Endodermal cell (in vitro differentiated cells): ENCODE data around the gene TPT1. TPM values are rescaled to one million over a fixed set of nuclear protein-coding genes. Genes with fewer than 3 reads are reported as not detected.

Experiments used
- DNase-seq: peaks from one replicate; pipeline ENCODE4 v3.0.0-alpha.2; 2017
- H3K27ac ChIP-seq: 2 replicates; pipeline ENCODE4 v1.5.1; 2013; ENCODE audit warnings: mild to moderate bottlenecking, low read depth, low read length, moderate library complexity
- H3K27me3 ChIP-seq: 2 replicates; pipeline ENCODE4 v1.6.1; 2013; ENCODE audit warnings: mild to moderate bottlenecking, low read length, moderate library complexity; ENCODE audit not compliant: insufficient read depth, control insufficient read depth, poor library complexity, severe bottlenecking
- H3K36me3 ChIP-seq: 2 replicates; pipeline ENCODE4 v1.7.0; 2013; ENCODE audit warnings: mild to moderate bottlenecking, low read length, moderate library complexity; ENCODE audit not compliant: control insufficient read depth, insufficient read depth
- H3K4me1 ChIP-seq: one replicate; pipeline ENCODE4 v1.7.0; 2013; ENCODE audit warnings: low read length; ENCODE audit not compliant: control insufficient read depth, insufficient read depth
- H3K4me3 ChIP-seq: 2 replicates; pipeline ENCODE4 v1.5.1; 2013; ENCODE audit warnings: mild to moderate bottlenecking, low read length, moderate library complexity
- H3K9ac ChIP-seq: 2 replicates; pipeline ENCODE4 v1.6.1; 2013; ENCODE audit warnings: mild to moderate bottlenecking, low read length, moderate library complexity; ENCODE audit not compliant: poor library complexity, severe bottlenecking; ENCODE audit errors: extremely low read depth
- H3K9me3 ChIP-seq: 2 replicates; pipeline ENCODE4 v1.6.1; 2013; ENCODE audit warnings: mild to moderate bottlenecking, low read length, moderate library complexity; ENCODE audit not compliant: control insufficient read depth
- H3K27ac Mint-ChIP-seq: 2 replicates; pipeline ENCODE4 v1.8.0; 2020; ENCODE audit warnings: mixed read lengths
- H3K27me3 Mint-ChIP-seq: 2 replicates; pipeline ENCODE4 v1.8.0; 2021; ENCODE audit warnings: mild to moderate bottlenecking, mixed read lengths; ENCODE audit not compliant: insufficient read depth
- H3K36me3 Mint-ChIP-seq: 2 replicates; pipeline ENCODE4 v1.8.0; 2020; ENCODE audit warnings: low read depth, mixed read lengths
- H3K4me1 Mint-ChIP-seq: 2 replicates; pipeline ENCODE4 v1.8.0; 2020; ENCODE audit warnings: mixed read lengths
- H3K4me3 Mint-ChIP-seq: 2 replicates; pipeline ENCODE4 v1.8.0; 2020; ENCODE audit warnings: mild to moderate bottlenecking, moderate library complexity, mixed read lengths
- H3K9me3 Mint-ChIP-seq: 2 replicates; pipeline ENCODE4 v1.8.0; 2020; ENCODE audit warnings: mild to moderate bottlenecking, mixed read lengths
- CTCF ChIP-seq: fragments of 200-600 bp; sonication (generic); conservative IDR thresholded peaks from 2 replicates; pipeline ENCODE4 v1.5.0; 2021; ENCODE audit warnings: antibody characterized with exemption, mild to moderate bottlenecking
- WGBS, 2 experiments: methylation state at CpG; one replicate each; pipeline versions ENCODE4 v1.1.5 to v1.1.7; 2013; ENCODE audit warnings: missing lambda C conversion rate in 2 of 2, mixed read lengths in 1 of 2; ENCODE audit not compliant: insufficient coverage in 1 of 2, insufficient read length in 1 of 2; 5-methylcytosine and 5-hydroxymethylcytosine counted together
- total RNA-seq, 2 donors: library from RNA; stranded (reverse); fragmentation: NEBNext Ultra II Directional in 1 of 2; extraction: Animal tissue kit (Norgen Biotek cat#: 25700) in 1 of 2; gene quantifications; 2 replicates in 1 of 2; 3 replicates in 1 of 2; pipeline ENCODE4 v1.2.1, GENCODE V29; 2021

The TPT1 gene
- total RNA-seq, 2 donors from 2014 or later, result 2,192 to 2,586 TPM

- Mint-ChIP-seq H3K9me3 (no peaks in the 10 kb centered on the region), H3K4me3 (no peak overlapping the region), H3K36me3 (peaks cover 57% of the 10 kb centered on the region), H3K27me3 (no peaks in the 10 kb centered on the region), H3K4me1 (peaks cover 55% of the 10 kb centered on the region), H3K27ac (peak overlapping the region; percentile 1)
- Histone ChIP-seq H3K4me1 (peaks cover 5% of the 10 kb centered on the region), H3K9ac (no peak overlapping the region), H3K36me3 (peaks cover 65% of the 10 kb centered on the region), H3K27me3 (no peaks in the 10 kb centered on the region), H3K9me3 (no peaks in the 10 kb centered on the region), H3K4me3 (peak overlapping the region; percentile 100), H3K27ac (no peak overlapping the region)
- DNase-seq, result peak; percentile 55
- WGBS, 2 experiments, result 94 to 97% methylated on average over 7 to 9 of the region's 9 CpGs
- TF ChIP-seq CTCF, result no peak
These were observed 4.8 kb downstream of the TPT1 start for GRCh38 chr13:45336025-45336800.

- H3K4me1 Mint-ChIP-seq, result peaks cover 56% of the 10 kb centered on the region
- Histone ChIP-seq H3K9ac (no peak overlapping the region), H3K27me3 (no peaks in the 10 kb centered on the region), H3K36me3 (peaks cover 65% of the 10 kb centered on the region), H3K9me3 (no peaks in the 10 kb centered on the region), H3K4me1 (peaks cover 5% of the 10 kb centered on the region), H3K27ac (no peak overlapping the region), H3K4me3 (no peak overlapping the region)
- no peak overlapping the region for H3K27ac Mint-ChIP-seq
- no peaks in the 10 kb centered on the region for H3K9me3 Mint-ChIP-seq
- DNase-seq, result no peak
- no peak overlapping the region for H3K4me3 Mint-ChIP-seq
- WGBS, 2 experiments, result 90 to 92% methylated on average over 3 of the region's 3 CpGs
- no peaks in the 10 kb centered on the region for H3K27me3 Mint-ChIP-seq
- no peak for TF ChIP-seq CTCF
- peaks cover 55% of the 10 kb centered on the region for H3K36me3 Mint-ChIP-seq
These were observed 5.5 kb downstream of the TPT1 start for GRCh38 chr13:45335397-45336024.

- peaks cover 54% of the 10 kb centered on the region for H3K36me3 ChIP-seq
- H3K9me3 Mint-ChIP-seq, result no peaks in the 10 kb centered on the region
- H3K27ac Mint-ChIP-seq, result peak overlapping the region; percentile 37
- 85 to 89% methylated on average over 7 of the region's 7 CpGs for WGBS, 2 experiments
- no peaks in the 10 kb centered on the region for H3K9me3 ChIP-seq
- H3K4me1 Mint-ChIP-seq, result peaks cover 50% of the 10 kb centered on the region
- H3K27me3 ChIP-seq, result no peaks in the 10 kb centered on the region
- H3K36me3 Mint-ChIP-seq, result peaks cover 44% of the 10 kb centered on the region
- DNase-seq, result peak; percentile 64
- no peak overlapping the region for H3K4me3 Mint-ChIP-seq
- H3K27ac ChIP-seq, result no peak overlapping the region
- no peak overlapping the region for H3K9ac ChIP-seq
- H3K27me3 Mint-ChIP-seq, result no peaks in the 10 kb centered on the region
- no peak for TF ChIP-seq CTCF
- H3K4me1 ChIP-seq, result peaks cover 5% of the 10 kb centered on the region
- no peak overlapping the region for H3K4me3 ChIP-seq
These were observed 6.7 kb downstream of the TPT1 start for GRCh38 chr13:45333977-45334922.
